ENCODE results near the gene CLCN7. TPM values are rescaled to one million over a fixed set of nuclear protein-coding genes. Genes with fewer than 3 reads are reported as not detected.

Gene CLCN7
- total RNA-seq, 1 donor from 2014 or later, result 118 TPM

- Mint-ChIP-seq H3K4me3 (ENCODE audit: unreplicated experiment) (no peak overlapping the region), H3K27ac (ENCODE audit: unreplicated experiment) (no peak overlapping the region), H3K9me3 (ENCODE audit: unreplicated experiment) (peaks cover 2% of the 10 kb centered on the region)
Measured at GRCh38 chr16:1451702-1452392, 23.0 kb downstream of the CLCN7 start.

GRCh38 chr16:1450841-1451240 is 24.0 kb downstream of the CLCN7 start:
- no peaks in the 10 kb centered on the region for H3K36me3 Mint-ChIP-seq (ENCODE audit: unreplicated experiment)
- H3K9me3 Mint-ChIP-seq (ENCODE audit: unreplicated experiment), result peaks cover 2% of the 10 kb centered on the region
- peaks cover 4% of the 10 kb centered on the region for H3K27me3 Mint-ChIP-seq (ENCODE audit: unreplicated experiment)

More at GRCh38 chr16:1451702-1452392, 23.0 kb downstream of the CLCN7 start:
- no peak for TF ChIP-seq CTCF (IDR thresholded peaks at IDR 0.05; ENCODE audit: partially characterized antibody, unreplicated experiment)
- Mint-ChIP-seq H3K4me1 (ENCODE audit: low read depth, unreplicated experiment) (no peaks in the 10 kb centered on the region), H3K36me3 (ENCODE audit: unreplicated experiment) (no peaks in the 10 kb centered on the region), H3K27me3 (ENCODE audit: unreplicated experiment) (peaks cover 7% of the 10 kb centered on the region)
- no peak for DNase-seq

GRCh38 chr16:1450218-1450617 is 24.6 kb downstream of the CLCN7 start:
- DNase-seq, result no peak
- Mint-ChIP-seq H3K36me3 (ENCODE audit: unreplicated experiment) (no peaks in the 10 kb centered on the region), H3K4me3 (ENCODE audit: unreplicated experiment) (no peak overlapping the region), H3K4me1 (ENCODE audit: low read depth, unreplicated experiment) (no peaks in the 10 kb centered on the region), H3K9me3 (ENCODE audit: unreplicated experiment) (peaks cover 2% of the 10 kb centered on the region), H3K27ac (ENCODE audit: unreplicated experiment) (no peak overlapping the region), H3K27me3 (ENCODE audit: unreplicated experiment) (peaks cover 4% of the 10 kb centered on the region)
- no peak for TF ChIP-seq CTCF (IDR thresholded peaks at IDR 0.05; ENCODE audit: partially characterized antibody, unreplicated experiment)

More at GRCh38 chr16:1450841-1451240, 24.0 kb downstream of the CLCN7 start:
- no peaks in the 10 kb centered on the region for H3K4me1 Mint-ChIP-seq (ENCODE audit: low read depth, unreplicated experiment)
- no peak for DNase-seq
- no peak overlapping the region for H3K4me3 Mint-ChIP-seq (ENCODE audit: unreplicated experiment)
- TF ChIP-seq CTCF (IDR thresholded peaks at IDR 0.05; ENCODE audit: partially characterized antibody, unreplicated experiment), result no peak
- H3K27ac Mint-ChIP-seq (ENCODE audit: unreplicated experiment), result no peak overlapping the region

GRCh38 chr16:1449201-1449788 is 25.5 kb downstream of the CLCN7 start:
- TF ChIP-seq CTCF (IDR thresholded peaks at IDR 0.05; ENCODE audit: partially characterized antibody, unreplicated experiment), result no peak
- Mint-ChIP-seq H3K27me3 (ENCODE audit: unreplicated experiment) (peaks cover 3% of the 10 kb centered on the region), H3K27ac (ENCODE audit: unreplicated experiment) (no peak overlapping the region), H3K4me3 (ENCODE audit: unreplicated experiment) (no peak overlapping the region), H3K4me1 (ENCODE audit: low read depth, unreplicated experiment) (no peaks in the 10 kb centered on the region), H3K36me3 (ENCODE audit: unreplicated experiment) (no peaks in the 10 kb centered on the region), H3K9me3 (ENCODE audit: unreplicated experiment) (peaks cover 2% of the 10 kb centered on the region)
- DNase-seq, result no peak

- Mint-ChIP-seq H3K4me1 (ENCODE audit: low read depth, unreplicated experiment) (no peaks in the 10 kb centered on the region), H3K4me3 (ENCODE audit: unreplicated experiment) (no peak overlapping the region), H3K27ac (ENCODE audit: unreplicated experiment) (no peak overlapping the region), H3K9me3 (ENCODE audit: unreplicated experiment) (peaks cover 2% of the 10 kb centered on the region), H3K27me3 (ENCODE audit: unreplicated experiment) (peaks cover 2% of the 10 kb centered on the region), H3K36me3 (ENCODE audit: unreplicated experiment) (no peaks in the 10 kb centered on the region)
- TF ChIP-seq CTCF (IDR thresholded peaks at IDR 0.05; ENCODE audit: partially characterized antibody, unreplicated experiment), result no peak
- no peak for DNase-seq
Measured at GRCh38 chr16:1448536-1449116, 26.2 kb downstream of the CLCN7 start.
